K562 (cell line): ENCODE results near the gene MON1A. TPM values are rescaled to one million over a fixed set of nuclear protein-coding genes. Genes with fewer than 3 reads are reported as not detected.
A peak's percentile ranks its signal among the peaks of the same experiment; 100 is the strongest.

Source experiments
- ATAC-seq: fragments of 200-7000 bp; cut with Tn5 transposase; 3 replicates; pipeline ENCODE4 v1.9.1; 2020; ENCODE audit warnings: moderate library complexity
- BruUV-seq: library from RNA; stranded (reverse); fragments of 400-500 nt; replicated peaks from 2 replicates; lab custom pipeline; 2021; lab: Mats Ljungman, UMichigan
- CTCF ChIA-PET: fragments of 300-600 bp; formaldehyde crosslinking; extraction: SDS; loops from one replicate; lab custom pipeline; 2021; ENCODE audit warnings: low intra/inter-chr PET ratio; lab: Yijun Ruan, JAX
- POLR2A ChIA-PET: fragments of 300-600, 350-650 bp; sonication (Branson Sonifier 250); formaldehyde crosslinking; extraction: SDS; loops from one replicate; lab custom pipeline; 2021; ENCODE audit warnings: antibody characterized with exemption, inconsistent platforms; lab: Yijun Ruan, JAX
- DNase-seq, 4 experiments: peaks; one replicate each; pipeline versions ENCODE4 v3.0.0 to v3.0.0-alpha.2; 2011 to 2018; ENCODE audit warnings: low spot score in 3 of 4, mixed read lengths in 3 of 4; ENCODE audit errors: extremely low read depth in 1 of 4
- FAIRE-seq: peaks from 2 replicates; lab custom pipeline; 2011; peaks lifted over from hg19 to GRCh38; lab: Jason Lieb, UNC
- H2AFZ ChIP-seq: 2 replicates; pipeline ENCODE4 v1.6.0; 2011; ENCODE audit warnings: low read depth, low read length, control low read depth, inconsistent platforms
- H3K27ac ChIP-seq: fragments of 200-600 bp; 3 replicates; pipeline ENCODE4 v1.8.0; 2011; ENCODE audit warnings: low read depth, mild to moderate bottlenecking, control low read depth, inconsistent platforms, low read length, moderate library complexity, mixed read lengths; ENCODE audit errors: extremely low read depth
- H3K27me3 ChIP-seq, 2 experiments: fragments of 300-600 bp in 1 of 2; 2 replicates in 1 of 2; 3 replicates in 1 of 2; pipeline versions ENCODE4 v1.6.0 to v1.8.0; 2011; ENCODE audit warnings: inconsistent platforms in 2 of 2, low read length in 2 of 2, mild to moderate bottlenecking in 1 of 2, mixed read lengths in 1 of 2, moderate library complexity in 1 of 2; ENCODE audit not compliant: control insufficient read depth in 2 of 2, insufficient read depth in 2 of 2
- H3K36me3 ChIP-seq: fragments of 300-600 bp; 3 replicates; pipeline ENCODE4 v1.8.0; 2011; ENCODE audit warnings: mild to moderate bottlenecking, low read length, inconsistent platforms; ENCODE audit not compliant: control insufficient read depth, insufficient read depth
- H3K4me1 ChIP-seq, 2 experiments: fragments of 200-600 bp in 1 of 2; replicated peaks in 1 of 2; 2 replicates in 1 of 2; 3 replicates in 1 of 2; pipeline versions ENCODE4 v1.5.1 to v1.8.0; 2011; ENCODE audit warnings: inconsistent platforms in 2 of 2, low read length in 2 of 2, mild to moderate bottlenecking in 1 of 2, mixed read lengths in 1 of 2, moderate library complexity in 1 of 2; ENCODE audit not compliant: control insufficient read depth in 2 of 2, insufficient read depth in 2 of 2
- H3K4me2 ChIP-seq: 2 replicates; pipeline ENCODE4 v1.6.1; 2011; ENCODE audit warnings: low read length, control low read depth, inconsistent platforms, mixed read lengths; ENCODE audit not compliant: insufficient read depth
- H3K4me3 ChIP-seq: fragments of 200-600 bp; sonication (generic), shearing (Covaris generic); 2 replicates; pipeline ENCODE4 v1.5.1; 2016; ENCODE audit warnings: control low read depth, inconsistent platforms
- H3K79me2 ChIP-seq: fragments of 200-600 bp; 3 replicates; pipeline ENCODE4 v1.8.0; 2011; ENCODE audit warnings: low read length, inconsistent platforms; ENCODE audit not compliant: control insufficient read depth, insufficient read depth
- H3K9ac ChIP-seq, 2 experiments: 2 replicates each; pipeline versions ENCODE4 v1.6.0 to v1.6.1; 2011; ENCODE audit warnings: low read depth in 2 of 2, low read length in 2 of 2, control low read depth in 1 of 2, inconsistent platforms in 1 of 2, mild to moderate bottlenecking in 1 of 2, mixed read lengths in 1 of 2; ENCODE audit not compliant: insufficient read depth in 1 of 2
- H3K9me1 ChIP-seq: one replicate; pipeline ENCODE4 v1.6.0; 2011; ENCODE audit warnings: inconsistent platforms, mild to moderate bottlenecking, low read length, moderate library complexity; ENCODE audit not compliant: control insufficient read depth, insufficient read depth
- H3K9me3 ChIP-seq: replicated peaks from 2 replicates; pipeline ENCODE4 v1.5.1; 2011; ENCODE audit warnings: low read depth, low read length, inconsistent platforms; ENCODE audit not compliant: control insufficient read depth, insufficient read depth
- H4K20me1 ChIP-seq: replicated peaks from 2 replicates; pipeline ENCODE4 v1.6.1; 2011; ENCODE audit warnings: low read length, inconsistent platforms, mixed read lengths; ENCODE audit not compliant: control insufficient read depth, insufficient read depth
- BHLHE40 ChIP-seq: IDR thresholded peaks from 2 replicates; pipeline ENCODE4 v1.6.1; 2011; ENCODE audit warnings: low read length, improper control_type of control experiment
- FUS ChIP-seq: fragments of 200-400 bp; formaldehyde crosslinking; optimal IDR thresholded peaks from 2 replicates; pipeline ENCODE3; 2017; ENCODE audit warnings: low read depth, low read length
- KAT7 ChIP-seq: sonication (generic); formaldehyde crosslinking; IDR thresholded peaks from 2 replicates; pipeline ENCODE4 v1.8.0; 2022; ENCODE audit warnings: missing genetic modification reagents, mild to moderate bottlenecking, borderline replicate concordance
- MYC ChIP-seq, 2 experiments: fragments of 250-450 bp in 1 of 2; sonication (Bioruptor Pico) in 1 of 2; IDR thresholded peaks; 2 replicates each; pipeline versions ENCODE4 v1.5.1 to v1.6.1; 2012 to 2021; ENCODE audit warnings: low read depth in 2 of 2, borderline replicate concordance in 1 of 2, improper control_type of control experiment in 1 of 2, low read length in 1 of 2, mild to moderate bottlenecking in 1 of 2, moderate library complexity in 1 of 2
- ZSCAN32 ChIP-seq: fragments of 450-650 bp; formaldehyde crosslinking; IDR thresholded peaks from 2 replicates; pipeline ENCODE4 v1.4.0; 2020; ENCODE audit warnings: mild to moderate bottlenecking, moderate library complexity
- WGBS: fragments of 100-300 bp; shearing (Covaris generic); methylation state at CpG from one replicate; pipeline ENCODE4 v1.1.6; 2016; ENCODE audit warnings: low coverage, mixed read lengths; ENCODE audit not compliant: insufficient coverage; ENCODE audit errors: missing lambda C conversion rate; 5-methylcytosine and 5-hydroxymethylcytosine counted together
- in situ Hi-C: fragments of 300-500 bp; cut with MboI; formaldehyde crosslinking; loops from 4 replicates; pipeline ENCODE4 v1.15.0; 2018; ENCODE audit warnings: inconsistent platforms, mixed read lengths
- intact Hi-C: fragments of 100-400 bp; cut with micrococcal nuclease; formaldehyde crosslinking; loops from 2 replicates; pipeline ENCODE4 v1.14.2; 2022
- polyA plus RNA-seq, 8 experiments: library from polyadenylated mRNA; depleted of rRNA in 4 of 8; stranded (reverse) in 5 of 8; unstranded in 3 of 8; fragments of >200 nt; fragmentation: Nextera tagmentation in 2 of 8; fragmentation: Illumina TruSeq in 1 of 8; extraction: Ambion mirVana in 2 of 8; extraction: Trizol in 1 of 8; gene quantifications; 2 replicates each; pipeline versions ENCODE4 v1.2.1 to v1.2.3, GENCODE V29; 2011 to 2014; ENCODE audit warnings: inconsistent platforms in 1 of 8, missing spikeins in 1 of 8
- total RNA-seq, 7 experiments: library from RNA; depleted of rRNA in 6 of 7; stranded (reverse); fragments of >200 nt in 6 of 7; fragmentation: Illumina TruSeq in 2 of 7; extraction: Trizol in 2 of 7; gene quantifications; 2 replicates each; pipeline versions ENCODE4 v1.2.1 to v1.2.3, GENCODE V29; 2011 to 2021; ENCODE audit warnings: low replicate concordance in 1 of 7
- TF ChIP-seq, protein P1 (sequence below): fragments of 250-450 bp; sonication (Bioruptor Pico); IDR thresholded peaks from 2 replicates; pipeline ENCODE4 v1.5.1; 2021; ENCODE audit warnings: mild to moderate bottlenecking
- TF ChIP-seq, protein P2 (sequence below): sonication (generic); formaldehyde crosslinking; IDR thresholded peaks from 2 replicates; pipeline ENCODE4 v1.9.0; 2022; ENCODE audit warnings: mild to moderate bottlenecking, missing genetic modification reagents
- TF ChIP-seq, protein P3 (sequence below), 2 experiments: fragments of 450-650 bp; conservative IDR thresholded peaks; 2 replicates each; pipeline ENCODE4 v1.6.1; 2017; ENCODE audit warnings: mild to moderate bottlenecking in 2 of 2, moderate library complexity in 2 of 2

Gene MON1A
- total and polyA plus RNA-seq, 9 of the 15 experiments (the other 6 are each of a cell fraction or from before 2014, with no cell fraction given) = 1.1 to 13.8 (median 6.8) TPM

DNA sequence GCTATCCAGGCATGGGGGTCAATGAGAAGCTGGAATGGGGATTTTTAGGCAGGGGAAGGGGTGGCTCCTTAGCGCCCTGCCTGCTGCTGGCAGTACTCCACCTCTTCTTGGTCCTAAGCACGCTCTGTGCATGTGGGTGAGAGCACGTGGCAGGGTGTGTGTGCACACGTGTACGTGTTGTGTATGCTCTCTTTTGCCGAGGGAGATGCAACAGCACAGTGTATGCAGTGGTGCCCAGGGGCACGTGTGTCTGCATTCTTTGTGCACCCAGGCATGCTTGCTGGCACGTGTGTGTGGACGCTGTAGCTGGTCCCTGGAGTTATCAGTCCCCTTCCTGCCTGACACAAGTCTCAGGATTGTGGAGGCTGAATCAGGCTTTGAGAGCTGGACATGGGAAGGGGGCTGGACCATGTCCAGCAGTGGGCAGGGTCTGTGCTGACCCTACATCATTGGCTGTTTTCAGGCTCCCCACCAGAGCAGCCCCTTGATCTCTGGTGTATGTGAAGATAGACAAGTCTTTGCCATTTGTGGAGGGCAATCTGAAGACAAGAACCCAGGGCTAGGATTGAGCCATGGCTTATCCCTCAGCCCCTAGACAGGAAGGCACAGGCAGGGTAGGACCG is 58.0 kb downstream of the MON1A start:
- intact Hi-C loops (no loop called here), in situ Hi-C loops (no loop called here)
- Histone ChIP-seq H3K36me3 (no peaks in the 10 kb centered on the region), H3K9ac (no peak overlapping the region), H3K27me3 (peaks cover 0 to 15% of the 10 kb centered on the region in 2 experiments; a peak in 2 of 5 replicates), H3K27ac (no peak overlapping the region), H4K20me1 (peaks cover 6% of the 10 kb centered on the region; the same call in 1 of the 2 replicates), H3K4me2 (no peak overlapping the region), H3K9me3 (no peaks in the 10 kb centered on the region), H3K79me2 (no peaks in the 10 kb centered on the region), H3K9me1 (no peaks in the 10 kb centered on the region), H2AFZ (no peak overlapping the region), H3K4me1 (peaks cover 0 to 22% of the 10 kb centered on the region in 2 experiments; a peak in 2 of 5 replicates), H3K4me3 (no peak overlapping the region)
- no TSS peak for BruUV-seq
- FAIRE-seq (no peak), DNase-seq (no peak), ATAC-seq (no peak)
- TF ChIP-seq, protein P1, sequence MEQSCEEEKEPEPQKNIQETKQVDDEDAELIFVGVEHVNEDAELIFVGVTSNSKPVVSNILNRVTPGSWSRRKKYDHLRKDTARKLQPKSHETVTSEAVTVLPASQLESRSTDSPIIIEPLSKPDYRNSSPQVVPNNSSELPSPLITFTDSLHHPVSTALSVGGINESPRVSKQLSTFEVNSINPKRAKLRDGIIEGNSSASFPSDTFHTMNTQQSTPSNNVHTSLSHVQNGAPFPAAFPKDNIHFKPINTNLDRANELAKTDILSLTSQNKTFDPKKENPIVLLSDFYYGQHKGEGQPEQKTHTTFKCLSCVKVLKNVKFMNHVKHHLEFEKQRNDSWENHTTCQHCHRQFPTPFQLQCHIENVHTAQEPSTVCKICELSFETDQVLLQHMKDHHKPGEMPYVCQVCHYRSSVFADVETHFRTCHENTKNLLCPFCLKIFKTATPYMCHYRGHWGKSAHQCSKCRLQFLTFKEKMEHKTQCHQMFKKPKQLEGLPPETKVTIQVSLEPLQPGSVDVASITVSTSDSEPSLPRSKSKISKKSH (CRISPR knock-in tag) = no peak
- no peak for TF ChIP-seq KAT7 (CRISPR knock-in tag)
- no peak for TF ChIP-seq FUS
- TF ChIP-seq MYC (IDR thresholded peaks at IDR 0.05; ENCODE audit: low read depth, low read length) = no peak
- no peak for TF ChIP-seq MYC (CRISPR knock-in tag; IDR thresholded peaks at IDR 0.05; ENCODE audit: borderline replicate concordance, low read depth)
- TF ChIP-seq, protein P2, sequence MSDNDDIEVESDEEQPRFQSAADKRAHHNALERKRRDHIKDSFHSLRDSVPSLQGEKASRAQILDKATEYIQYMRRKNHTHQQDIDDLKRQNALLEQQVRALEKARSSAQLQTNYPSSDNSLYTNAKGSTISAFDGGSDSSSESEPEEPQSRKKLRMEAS = peak; percentile 75
- 0 out of 2 replicates have a peak, but pooled peaks have one; percentile 35 for TF ChIP-seq BHLHE40
- no peak for TF ChIP-seq ZSCAN32 (CRISPR knock-in tag)
- TF ChIP-seq, protein P3, sequence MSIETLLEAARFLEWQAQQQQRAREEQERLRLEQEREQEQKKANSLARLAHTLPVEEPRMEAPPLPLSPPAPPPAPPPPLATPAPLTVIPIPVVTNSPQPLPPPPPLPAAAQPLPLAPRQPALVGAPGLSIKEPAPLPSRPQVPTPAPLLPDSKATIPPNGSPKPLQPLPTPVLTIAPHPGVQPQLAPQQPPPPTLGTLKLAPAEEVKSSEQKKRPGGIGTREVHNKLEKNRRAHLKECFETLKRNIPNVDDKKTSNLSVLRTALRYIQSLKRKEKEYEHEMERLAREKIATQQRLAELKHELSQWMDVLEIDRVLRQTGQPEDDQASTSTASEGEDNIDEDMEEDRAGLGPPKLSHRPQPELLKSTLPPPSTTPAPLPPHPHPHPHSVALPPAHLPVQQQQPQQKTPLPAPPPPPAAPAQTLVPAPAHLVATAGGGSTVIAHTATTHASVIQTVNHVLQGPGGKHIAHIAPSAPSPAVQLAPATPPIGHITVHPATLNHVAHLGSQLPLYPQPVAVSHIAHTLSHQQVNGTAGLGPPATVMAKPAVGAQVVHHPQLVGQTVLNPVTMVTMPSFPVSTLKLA (conservative IDR thresholded peaks at IDR 0.05) = peak in 1 of 2 experiments; percentile 34; a peak in 1 of 4 replicates
- WGBS = 5% methylated on average over 7 of the region's 10 CpGs
- ChIA-PET POLR2A (interaction anchor here (1.3 to 1.8 kb wide), 4 partner anchors 9 to 69 kb away, joined by 3 to 9 read pairs (median 4); partner anchors contain the start of gene RBM6), CTCF (no interaction called here)
